Measurements from ENCODE around the gene BNC2. TPM values are rescaled to one million over a fixed set of nuclear protein-coding genes. Genes with fewer than 3 reads are reported as not detected.
"Not testable (repeated sequence)": the region's sequence is repeated elsewhere in the genome, so short reads cannot be mapped to it uniquely, and the experiment has no call there.

Gene BNC2
- total RNA-seq, 2 experiments from 2014 or later = not detected

- no peaks in the 10 kb centered on the region for H4K20me1 ChIP-seq (ENCODE audit: insufficient read depth, low read length)
- H3K4me2 ChIP-seq (ENCODE audit: low read length) = no peak overlapping the region
- H3K36me3 ChIP-seq (ENCODE audit: insufficient read depth, low read length) = no peaks in the 10 kb centered on the region
- no peaks in the 10 kb centered on the region for H3K79me2 ChIP-seq (ENCODE audit: insufficient read depth, low read depth, low read length)
- no peaks in the 10 kb centered on the region for H3K4me1 ChIP-seq (ENCODE audit: insufficient read depth, low read length, poor library complexity, severe bottlenecking)
- H2AFZ ChIP-seq (ENCODE audit: low read length) = no peak overlapping the region
- H3K27ac ChIP-seq (ENCODE audit: low read depth, low read length, poor library complexity, severe bottlenecking) = no peak overlapping the region
- DNase-seq (ENCODE audit: low spot score) = no peak
- intact Hi-C loops (cut with micrococcal nuclease; ENCODE audit: unreplicated experiment) = no loop called here
- H3K9me2 ChIP-seq (ENCODE audit: insufficient read depth, low read length) = no peaks in the 10 kb centered on the region
- no peak overlapping the region for H3K4me3 ChIP-seq (ENCODE audit: low read depth, low read length, poor library complexity, severe bottlenecking)
- ChIA-PET POLR2A (interaction anchor here (0.6 kb wide), 1 partner anchor 15 kb away, joined by 3 read pairs; no protein-coding TSS in a partner anchor), CTCF (ENCODE audit: unreplicated experiment) (interaction anchor here (0.7 kb wide), 1 partner anchor 13 kb away, joined by 3 read pairs; no protein-coding TSS in a partner anchor)
- H3K9me3 ChIP-seq (ENCODE audit: low read length) = no peaks in the 10 kb centered on the region
- TF ChIP-seq CTCF (conservative IDR thresholded peaks at IDR 0.05; ENCODE audit: low read length) = no peak
- no peak for TF ChIP-seq EZH2phosphoT487 (IDR thresholded peaks at IDR 0.05; ENCODE audit: borderline replicate concordance, low read depth, low read length)
- no TSS peak for BruUV-seq (replicated peaks)
Observed at GRCh38 chr9:16484744-16485143, 385.7 kb downstream of the BNC2 start.

DNA sequence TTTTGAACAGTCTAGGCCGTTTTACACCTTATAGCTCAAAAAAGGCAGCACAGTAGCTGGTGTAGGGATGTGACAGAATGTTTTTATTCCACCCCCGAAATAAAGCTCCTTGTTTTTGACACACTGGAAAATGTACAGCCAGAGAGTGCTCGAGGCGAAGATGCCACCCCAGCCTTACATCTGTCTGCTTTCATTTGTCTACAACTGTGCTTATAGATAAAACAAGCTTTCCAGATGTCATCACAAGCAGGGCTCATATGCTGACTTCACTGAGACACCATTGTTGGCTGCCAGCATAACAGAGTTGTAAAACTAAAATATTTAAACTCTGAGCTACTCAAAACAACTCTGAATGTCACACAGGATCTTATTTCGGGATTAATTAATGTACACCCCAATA, 386.3 kb downstream of the BNC2 start:
- Histone ChIP-seq H3K36me3 (ENCODE audit: insufficient read depth, low read length) (no peaks in the 10 kb centered on the region), H3K9me2 (ENCODE audit: insufficient read depth, low read length) (no peaks in the 10 kb centered on the region), H3K4me3 (ENCODE audit: low read depth, low read length, poor library complexity, severe bottlenecking) (no peak overlapping the region), H3K79me2 (ENCODE audit: insufficient read depth, low read depth, low read length) (no peaks in the 10 kb centered on the region), H3K4me1 (ENCODE audit: insufficient read depth, low read length, poor library complexity, severe bottlenecking) (no peaks in the 10 kb centered on the region), H3K27ac (ENCODE audit: low read depth, low read length, poor library complexity, severe bottlenecking) (no peak overlapping the region), H2AFZ (ENCODE audit: low read length) (no peak overlapping the region), H3K9me3 (ENCODE audit: low read length) (no peaks in the 10 kb centered on the region), H3K4me2 (ENCODE audit: low read length) (no peak overlapping the region), H4K20me1 (ENCODE audit: insufficient read depth, low read length) (no peaks in the 10 kb centered on the region)
- no peak for DNase-seq (ENCODE audit: low spot score)
- intact Hi-C loops (cut with micrococcal nuclease; ENCODE audit: unreplicated experiment) = no loop called here
- TF ChIP-seq CTCF (conservative IDR thresholded peaks at IDR 0.05; ENCODE audit: low read length) (no peak), EZH2phosphoT487 (IDR thresholded peaks at IDR 0.05; ENCODE audit: borderline replicate concordance, low read depth, low read length) (no peak)
- BruUV-seq (replicated peaks) = no TSS peak
- ChIA-PET POLR2A (interaction anchor here (0.6 kb wide), 1 partner anchor 16 kb away, joined by 3 read pairs; no protein-coding TSS in a partner anchor), CTCF (ENCODE audit: unreplicated experiment) (interaction anchor here (0.7 kb wide), 1 partner anchor 12 kb away, joined by 3 read pairs; no protein-coding TSS in a partner anchor)

- H3K4me1 ChIP-seq (ENCODE audit: insufficient read depth, low read length, poor library complexity, severe bottlenecking) = no peaks in the 10 kb centered on the region
- ChIA-PET CTCF (ENCODE audit: unreplicated experiment) (no interaction called here), POLR2A (interaction anchor here (0.6 kb wide), 1 partner anchor 328 kb away, joined by 3 read pairs; no protein-coding TSS in a partner anchor)
- H4K20me1 ChIP-seq (ENCODE audit: insufficient read depth, low read length) = no peaks in the 10 kb centered on the region
- H3K4me3 ChIP-seq (ENCODE audit: low read depth, low read length, poor library complexity, severe bottlenecking) = no peak overlapping the region
- intact Hi-C loops (cut with micrococcal nuclease; ENCODE audit: unreplicated experiment) = no loop called here
- no peak overlapping the region for H3K27ac ChIP-seq (ENCODE audit: low read depth, low read length, poor library complexity, severe bottlenecking)
- no peaks in the 10 kb centered on the region for H3K9me3 ChIP-seq (ENCODE audit: low read length)
- no peak overlapping the region for H2AFZ ChIP-seq (ENCODE audit: low read length)
- H3K4me2 ChIP-seq (ENCODE audit: low read length) = no peak overlapping the region
- no peak for DNase-seq (ENCODE audit: low spot score)
- no TSS peak for BruUV-seq (replicated peaks)
- TF ChIP-seq EZH2phosphoT487 (IDR thresholded peaks at IDR 0.05; ENCODE audit: borderline replicate concordance, low read depth, low read length) (no peak), CTCF (conservative IDR thresholded peaks at IDR 0.05; ENCODE audit: low read length) (no peak)
- no peaks in the 10 kb centered on the region for H3K9me2 ChIP-seq (ENCODE audit: insufficient read depth, low read length)
- no peaks in the 10 kb centered on the region for H3K79me2 ChIP-seq (ENCODE audit: insufficient read depth, low read depth, low read length)
- H3K36me3 ChIP-seq (ENCODE audit: insufficient read depth, low read length) = no peaks in the 10 kb centered on the region
Observed at GRCh38 chr9:16482764-16483163, 387.7 kb downstream of the BNC2 start.

DNA sequence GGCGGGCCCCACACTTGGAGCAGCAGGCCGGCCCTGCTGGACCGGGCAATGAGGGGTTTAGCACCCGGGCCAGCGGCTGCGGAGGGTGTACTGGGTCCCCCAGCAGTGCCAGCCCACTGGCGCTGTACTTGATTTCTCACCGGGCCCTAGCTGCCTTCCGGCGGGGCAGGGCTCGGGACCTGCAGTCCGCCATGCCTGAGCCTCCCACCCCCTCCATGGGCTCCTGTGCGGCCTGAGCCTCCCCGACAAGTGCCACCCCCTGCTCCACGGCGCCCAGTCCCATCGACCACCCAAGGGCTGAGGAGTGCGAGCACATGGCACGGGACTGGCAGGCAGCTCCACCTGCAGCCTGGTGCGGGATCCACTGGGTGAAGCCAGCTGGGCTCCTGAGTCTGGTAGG, 389.9 kb downstream of the BNC2 start:
- H3K4me3 ChIP-seq (ENCODE audit: low read depth, low read length, poor library complexity, severe bottlenecking); H3K79me2 ChIP-seq (ENCODE audit: insufficient read depth, low read depth, low read length); H2AFZ ChIP-seq (ENCODE audit: low read length); H3K9me3 ChIP-seq (ENCODE audit: low read length); POLR2A ChIA-PET; DNase-seq (ENCODE audit: low spot score); H3K27ac ChIP-seq (ENCODE audit: low read depth, low read length, poor library complexity, severe bottlenecking); H4K20me1 ChIP-seq (ENCODE audit: insufficient read depth, low read length); H3K4me1 ChIP-seq (ENCODE audit: insufficient read depth, low read length, poor library complexity, severe bottlenecking); H3K36me3 ChIP-seq (ENCODE audit: insufficient read depth, low read length); H3K4me2 ChIP-seq (ENCODE audit: low read length); intact Hi-C loops (cut with micrococcal nuclease; ENCODE audit: unreplicated experiment); BruUV-seq (replicated peaks); H3K9me2 ChIP-seq (ENCODE audit: insufficient read depth, low read length); CTCF ChIA-PET (ENCODE audit: unreplicated experiment): not testable (repeated sequence)

All from OCI-LY7 (cell line).